Heart right ventricle (tissue), 16 donors: ENCODE data around the gene ZFPL1. TPM values are rescaled to one million over a fixed set of nuclear protein-coding genes. Genes with fewer than 3 reads are reported as not detected.

ENCODE experiments used
- ATAC-seq, 8 donors: fragments of 200-7000 bp; cut with Tn5 transposase; one replicate each; pipeline ENCODE4 v1.9.1; 2020; ENCODE audit warnings: mild to moderate bottlenecking in 8 of 8, moderate library complexity in 8 of 8, moderate number of reproducible peaks in 1 of 8
- DNase-seq, 2 donors: peaks; one replicate each; pipeline ENCODE4 v3.0.0-alpha.2; 2020
- H3K27ac ChIP-seq, 10 donors: fragments of 200-600 bp; sonication (generic) in 2 of 10; one replicate each; pipeline versions ENCODE4 v1.5.0 to v1.8.0; 2020 to 2022; ENCODE audit warnings: mild to moderate bottlenecking in 3 of 10
- H3K27me3 ChIP-seq, 7 donors: fragments of 200-600 bp; one replicate each; pipeline ENCODE4 v1.8.0; 2021 to 2022; ENCODE audit warnings: mild to moderate bottlenecking in 2 of 7
- H3K36me3 ChIP-seq, 9 donors: fragments of 200-600 bp; sonication (generic) in 1 of 9; one replicate each; pipeline versions ENCODE4 v1.5.0 to v1.8.0; 2020 to 2022; ENCODE audit warnings: mild to moderate bottlenecking in 2 of 9
- H3K4me1 ChIP-seq, 9 donors: fragments of 200-600 bp; sonication (generic) in 1 of 9; one replicate each; pipeline versions ENCODE4 v1.5.0 to v1.8.0; 2020 to 2022; ENCODE audit warnings: mild to moderate bottlenecking in 4 of 9
- H3K4me3 ChIP-seq, 10 donors: fragments of 200-600 bp; sonication (generic) in 2 of 10; one replicate each; pipeline versions ENCODE4 v1.5.0 to v1.8.0; 2020 to 2022; ENCODE audit warnings: mild to moderate bottlenecking in 7 of 10, moderate library complexity in 2 of 10
- H3K9me3 ChIP-seq, 11 donors: fragments of 200-600 bp in 10 of 11; sonication (generic) in 2 of 11; one replicate each; pipeline versions ENCODE4 v1.5.0 to v1.8.0; 2013 to 2022; ENCODE audit warnings: mild to moderate bottlenecking in 2 of 11, control low read depth in 1 of 11, moderate library complexity in 1 of 11
- CTCF ChIP-seq, 9 donors: fragments of 200-600 bp; sonication (generic) in 2 of 9; IDR thresholded peaks; one replicate each; pipeline versions ENCODE4 v1.5.0 to v1.8.0; 2021 to 2022; ENCODE audit warnings: antibody characterized with exemption in 9 of 9, mild to moderate bottlenecking in 5 of 9, moderate library complexity in 1 of 9
- WGBS, 2 donors: extraction: QIAGEN DNeasy Blood & Tissue Kit; methylation state at CpG; one replicate each; pipeline ENCODE4 v1.1.7; 2013; ENCODE audit warnings: inconsistent platforms in 1 of 2; 5-methylcytosine and 5-hydroxymethylcytosine counted together
- intact Hi-C, 10 donors: fragments of 100-400 bp; cut with DNase I; formaldehyde crosslinking; loops; one replicate each; pipeline versions ENCODE4 v1.11.1 to v1.14.2; 2022
- polyA plus RNA-seq, 2 donors: library from polyadenylated mRNA; stranded (reverse); fragments of 200-250 nt; gene quantifications; one replicate each; pipeline ENCODE4 v1.2.3, GENCODE V29; 2013
- total RNA-seq, 10 donors: library from RNA; stranded (reverse); fragmentation: NEBNext Ultra II Directional in 3 of 10; extraction: Animal tissue kit (Norgen Biotek cat#: 25700) in 3 of 10; gene quantifications; one replicate each; pipeline versions ENCODE4 v1.2.1 to v1.2.4, GENCODE V29; 2021 to 2023
- donor health status: Arrhythmogenic right ventricular cardiomyopathy.
- donor health status: ischemic (EF 13 %, LVEDD 7.1; RV severe dilation, severe dysfunction).
- donor health status: healthy with polysubstance abuse.
- donor health status: DM: no; HTN: yes; CAD: no.
- donor health status: DM: no; HTN: no; CAD: no.
- donor health status: ischemic (EF 25% LVEDD 6.9; RV normal size, moderate dysfunction).
- donor health status: ischemic (EF 25% LVEDD 5.7; RV mildly dilated, moderate dysfunction).
- donor health status: healthy.
- donor health status: DM: yes; HTN: yes; CAD: no.
- donor health status: Ischemic cardiomyopathy.
- donor health status: ischemic (EF 35%, LVEDD 5.7; RV mildly dilated, moderate dysfunction).
- donor health status: nonischemic (EF 11% LVEDD 7.7; RV severe dilation, severe dysfunction).
- donor health status: DM: yes; HTN: yes; CAD: no.
- donor health status: PGD.
- donor health status: ischemic (EF 29% LVEDD 5.4; RV normal size, mild dysfunction).
- donor health status: nonischemic (EF 23%, LVEDD 6.1; RV moderate dilation, normal function).

The ZFPL1 gene
- total and polyA plus RNA-seq, 12 donors = 21.5 to 49.2 (median 25.6) TPM

- peak overlapping the region; percentile 11 to 83 (median 74) for H3K27ac ChIP-seq
These were observed 20.6 kb downstream of the ZFPL1 start for GRCh38 chr11:65104628-65105027.

GRCh38 chr11:65107078-65107477 lies 23.1 kb downstream of the ZFPL1 start:
- peak overlapping the region in 1 of 10 donors; percentile 3 for H3K27ac ChIP-seq
- TF ChIP-seq CTCF (IDR thresholded peaks at IDR 0.05) = no peak
- no peak overlapping the region for H3K4me3 ChIP-seq
- 95 to 96% methylated on average over 14 to 15 of the region's 15 CpGs for WGBS, 2 donors
- H3K4me1 ChIP-seq = peaks cover 7 to 62% (median 44%) of the 10 kb centered on the region in 9 donors
- intact Hi-C loops = no loop called here
- no peaks in the 10 kb centered on the region for H3K9me3 ChIP-seq
- no peaks in the 10 kb centered on the region for H3K27me3 ChIP-seq
- ATAC-seq = no peak
- peaks cover 0 to 59% (median 31%) of the 10 kb centered on the region in 9 donors for H3K36me3 ChIP-seq
- no peak for DNase-seq

More at GRCh38 chr11:65104628-65105027, 20.6 kb downstream of the ZFPL1 start:
- WGBS, 2 donors = 55% methylated on average over 4 of the region's 4 CpGs
- ATAC-seq (peak in 4 of 8 donors; percentile 36 to 79 (median 46)), DNase-seq (no peak)
- no peak overlapping the region for H3K4me3 ChIP-seq
- intact Hi-C loops = no loop called here
- TF ChIP-seq CTCF (IDR thresholded peaks at IDR 0.05) = no peak
- peaks cover 0 to 60% (median 29%) of the 10 kb centered on the region in 9 donors for H3K36me3 ChIP-seq
- H3K27me3 ChIP-seq = no peaks in the 10 kb centered on the region
- H3K4me1 ChIP-seq = peaks cover 0 to 54% (median 36%) of the 10 kb centered on the region in 9 donors
- H3K9me3 ChIP-seq = no peaks in the 10 kb centered on the region

DNA sequence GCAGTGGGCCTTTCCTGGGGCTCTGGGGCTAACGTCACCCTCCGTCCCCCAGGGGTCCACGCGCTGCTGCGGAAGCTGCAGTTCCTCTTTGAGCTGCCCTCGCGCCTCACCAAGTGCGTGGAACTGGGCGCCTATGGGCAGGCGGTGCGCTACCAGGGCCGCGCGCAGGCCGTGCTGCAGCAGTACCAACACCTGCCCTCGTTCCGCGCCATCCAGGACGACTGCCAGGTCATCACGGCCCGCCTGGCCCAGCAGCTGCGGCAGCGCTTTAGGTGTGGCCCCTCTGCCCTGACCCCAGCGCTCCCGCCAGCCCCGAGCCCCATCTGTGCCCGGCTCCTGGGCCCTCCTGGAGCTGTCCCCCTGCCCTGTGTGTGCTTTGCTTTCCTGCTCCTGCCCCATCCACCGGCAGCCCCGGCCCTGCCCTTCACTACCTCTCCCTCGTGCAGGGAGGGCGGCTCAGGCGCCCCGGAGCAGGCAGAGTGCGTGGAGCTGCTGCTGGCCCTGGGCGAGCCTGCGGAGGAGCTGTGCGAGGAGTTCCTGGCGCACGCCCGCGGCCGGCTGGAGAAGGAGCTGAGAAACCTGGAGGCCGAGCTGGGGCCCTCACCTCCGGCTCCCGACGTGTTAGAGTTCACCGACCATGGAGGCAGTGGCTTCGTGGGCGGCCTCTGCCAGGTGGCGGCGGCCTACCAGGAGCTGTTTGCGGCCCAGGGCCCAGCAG lies 23.9 kb downstream of the ZFPL1 start:
- H3K4me3 ChIP-seq = no peak overlapping the region
- ATAC-seq (no peak), DNase-seq (no peak)
- 96% methylated on average over 48 to 52 of the region's 52 CpGs for WGBS, 2 donors
- TF ChIP-seq CTCF (IDR thresholded peaks at IDR 0.05) = no peak
- H3K27me3 ChIP-seq = peaks cover 0 to 4% (median 0%) of the 10 kb centered on the region in 7 donors
- no peak overlapping the region for H3K27ac ChIP-seq
- no peaks in the 10 kb centered on the region for H3K9me3 ChIP-seq
- H3K36me3 ChIP-seq = peaks cover 0 to 59% (median 31%) of the 10 kb centered on the region in 9 donors
- intact Hi-C loops = no loop called here
- H3K4me1 ChIP-seq = peaks cover 13 to 62% (median 45%) of the 10 kb centered on the region in 9 donors

- peaks cover 0 to 10% (median 0%) of the 10 kb centered on the region in 7 donors for H3K27me3 ChIP-seq
- intact Hi-C loops = no loop called here
- no peaks in the 10 kb centered on the region for H3K9me3 ChIP-seq
- peaks cover 0 to 54% (median 31%) of the 10 kb centered on the region in 9 donors for H3K36me3 ChIP-seq
- WGBS, 2 donors = 94 to 95% methylated on average over 38 of the region's 38 CpGs
- H3K4me3 ChIP-seq = no peak overlapping the region
- no peak for DNase-seq
- H3K4me1 ChIP-seq = peaks cover 19 to 62% (median 45%) of the 10 kb centered on the region in 9 donors
- ATAC-seq = no peak
- TF ChIP-seq CTCF (IDR thresholded peaks at IDR 0.05) = no peak
- no peak overlapping the region for H3K27ac ChIP-seq
These were observed 24.6 kb downstream of the ZFPL1 start for GRCh38 chr11:65108469-65109123.
